ENCODE results near the gene EIPR1. TPM values are rescaled to one million over a fixed set of nuclear protein-coding genes. Genes with fewer than 3 reads are reported as not detected.

EIPR1 gene
- total RNA-seq, 2 donors from 2014 or later, result 13.5 TPM

GRCh38 chr2:3278521-3279218, 98.9 kb downstream of the EIPR1 start:
- H3K36me3 ChIP-seq (replicated peaks in 1 of 2; ENCODE audit: insufficient read depth in 1 of 2, low read depth in 2 of 2), result no peaks in the 10 kb centered on the region
- WGBS, 2 donors, result 92 to 99% methylated on average over 14 of the region's 14 CpGs

GRCh38 chr2:3277748-3278520, 99.7 kb downstream of the EIPR1 start:
- H3K9me3 ChIP-seq, result no peaks in the 10 kb centered on the region
- no peak overlapping the region for H3K27ac ChIP-seq
- intact Hi-C loops (cut with DNase I), result no loop called here
- TF ChIP-seq CTCF (IDR thresholded peaks at IDR 0.05), result no peak
- no peak for TF ChIP-seq POLR2A (IDR thresholded peaks at IDR 0.05)
- H3K27me3 ChIP-seq, result no peaks in the 10 kb centered on the region
- no peak for ATAC-seq
- H3K36me3 ChIP-seq (replicated peaks in 1 of 2; ENCODE audit: insufficient read depth in 1 of 2, low read depth in 2 of 2), result no peaks in the 10 kb centered on the region
- H3K4me1 ChIP-seq, result no peaks in the 10 kb centered on the region
- 96 to 97% methylated on average over 15 to 16 of the region's 16 CpGs for WGBS, 2 donors
- peak in 1 of 4 donors; percentile 8 for DNase-seq
- no peak overlapping the region for H3K4me3 ChIP-seq

More at GRCh38 chr2:3278521-3279218, 98.9 kb downstream of the EIPR1 start:
- DNase-seq, result peak in 1 of 4 donors; percentile 0
- Histone ChIP-seq H3K9me3 (no peaks in the 10 kb centered on the region), H3K4me3 (no peak overlapping the region), H3K4me1 (no peaks in the 10 kb centered on the region), H3K27me3 (no peaks in the 10 kb centered on the region), H3K27ac (no peak overlapping the region)
- TF ChIP-seq CTCF (IDR thresholded peaks at IDR 0.05) (no peak), POLR2A (IDR thresholded peaks at IDR 0.05) (no peak)
- no peak for ATAC-seq
- intact Hi-C loops (cut with DNase I), result no loop called here

GRCh38 chr2:3277050-3277747, 100.4 kb downstream of the EIPR1 start:
- no peaks in the 10 kb centered on the region for H3K9me3 ChIP-seq
- intact Hi-C loops (cut with DNase I), result no loop called here
- TF ChIP-seq POLR2A (IDR thresholded peaks at IDR 0.05) (no peak), CTCF (IDR thresholded peaks at IDR 0.05) (no peak)
- DNase-seq, result peak in 1 of 4 donors; percentile 13
- H3K27me3 ChIP-seq, result no peaks in the 10 kb centered on the region
- no peak for ATAC-seq
- H3K4me3 ChIP-seq, result no peak overlapping the region
- H3K27ac ChIP-seq, result no peak overlapping the region
- no peaks in the 10 kb centered on the region for H3K4me1 ChIP-seq
- 50 to 56% methylated on average over 24 to 25 of the region's 25 CpGs for WGBS, 2 donors
- H3K36me3 ChIP-seq (replicated peaks in 1 of 2; ENCODE audit: insufficient read depth in 1 of 2, low read depth in 2 of 2), result no peaks in the 10 kb centered on the region

- Histone ChIP-seq H3K4me3 (no peak overlapping the region), H3K9me3 (no peaks in the 10 kb centered on the region), H3K27ac (no peak overlapping the region), H3K27me3 (no peaks in the 10 kb centered on the region), H3K4me1 (no peaks in the 10 kb centered on the region), H3K36me3 (replicated peaks in 1 of 2; ENCODE audit: insufficient read depth in 1 of 2, low read depth in 2 of 2) (no peaks in the 10 kb centered on the region)
- intact Hi-C loops (cut with DNase I), result no loop called here
- ATAC-seq, result no peak
- TF ChIP-seq POLR2A (IDR thresholded peaks at IDR 0.05) (no peak), CTCF (IDR thresholded peaks at IDR 0.05) (no peak)
- WGBS, 2 donors, result 94 to 96% methylated on average over 7 of the region's 7 CpGs
- no peak for DNase-seq
Measured at GRCh38 chr2:3272761-3273160, 104.9 kb downstream of the EIPR1 start.
